Astrocyte (in vitro differentiated cells and primary cell): Measurements from ENCODE around the gene KRT86.

Source experiments
- CTCF ChIP-seq: IDR thresholded peaks from 2 replicates; pipeline ENCODE4 v1.5.1; 2011; ENCODE audit warnings: low read depth, mild to moderate bottlenecking, inconsistent platforms, low read length, moderate library complexity; ENCODE audit not compliant: insufficient read depth
- EZH2 ChIP-seq: IDR thresholded peaks from 2 replicates; pipeline ENCODE4 v1.6.1; 2012; ENCODE audit warnings: mild to moderate bottlenecking, low read length, inconsistent platforms; ENCODE audit not compliant: insufficient read depth

GRCh38 chr12:52296572-52297215, 22.2 kb downstream of the KRT86 start:
- TF ChIP-seq CTCF (no peak), EZH2 (no peak)
